SK-N-SH (cell line): ENCODE measurements around the gene MNX1. TPM values are rescaled to one million over a fixed set of nuclear protein-coding genes. Genes with fewer than 3 reads are reported as not detected.

Experiments
- CTCF ChIA-PET: fragments of 300-600, 350-600 bp; formaldehyde crosslinking; extraction: SDS; loops from one replicate; lab custom pipeline; 2021; lab: Yijun Ruan, JAX
- POLR2A ChIA-PET: fragments of 350-600 bp; sonication (Branson Sonifier 250); formaldehyde crosslinking; extraction: SDS; loops from one replicate; lab custom pipeline; 2020; ENCODE audit warnings: antibody characterized with exemption, inconsistent platforms; lab: Yijun Ruan, JAX
- DNase-seq: peaks from one replicate; pipeline ENCODE4 v3.0.0; 2012
- H2AFZ ChIP-seq: fragments of 200-600 bp; sonication (generic); 2 replicates; pipeline ENCODE4 v1.8.1; 2016; ENCODE audit warnings: antibody characterized with exemption, mild to moderate bottlenecking, low read depth
- H3F3A ChIP-seq: fragments of 200-600 bp; sonication (generic); replicated peaks from 2 replicates; pipeline ENCODE3; 2016; ENCODE audit warnings: antibody characterized with exemption, mild to moderate bottlenecking; ENCODE audit not compliant: insufficient read depth
- H3K27ac ChIP-seq, 2 experiments: fragments of 200-500 bp in 1 of 2; fragments of 200-600 bp in 1 of 2; sonication (Bioruptor generic) in 1 of 2; sonication (generic), shearing (Covaris generic) in 1 of 2; 2 replicates each; pipeline versions ENCODE4 v1.5.1 to v1.6.1; 2014 to 2016; ENCODE audit warnings: low read depth in 2 of 2, inconsistent platforms in 1 of 2, low read length in 1 of 2, mild to moderate bottlenecking in 1 of 2, mixed read lengths in 1 of 2
- H3K27me3 ChIP-seq: fragments of 200-600 bp; sonication (generic), shearing (Covaris generic); 2 replicates; pipeline ENCODE4 v1.6.1; 2016; ENCODE audit warnings: mixed run types; ENCODE audit not compliant: insufficient read depth
- H3K36me3 ChIP-seq, 2 experiments: fragments of 200-500 bp in 1 of 2; fragments of 200-600 bp in 1 of 2; sonication (Bioruptor generic) in 1 of 2; sonication (generic) in 1 of 2; replicated peaks in 1 of 2; 2 replicates each; pipeline versions ENCODE3 to v1.5.1; 2014 to 2016; ENCODE audit warnings: low read length in 1 of 2, mild to moderate bottlenecking in 1 of 2; ENCODE audit not compliant: insufficient read depth in 2 of 2, control insufficient read depth in 1 of 2
- H3K4me1 ChIP-seq, 2 experiments: fragments of 200-500 bp in 1 of 2; fragments of 200-600 bp in 1 of 2; sonication (Bioruptor generic) in 1 of 2; sonication (generic), shearing (Covaris generic) in 1 of 2; 2 replicates each; pipeline versions ENCODE4 v1.5.1 to v1.6.1; 2014 to 2016; ENCODE audit warnings: low read depth in 1 of 2, low read length in 1 of 2, mixed run types in 1 of 2; ENCODE audit not compliant: insufficient read depth in 2 of 2, control insufficient read depth in 1 of 2
- H3K4me2 ChIP-seq: fragments of 200-600 bp; sonication (generic), shearing (Covaris generic); 2 replicates; pipeline ENCODE4 v1.6.1; 2017; ENCODE audit warnings: mixed run types
- H3K4me3 ChIP-seq, 2 experiments: fragments of 200-500 bp in 1 of 2; fragments of 200-600 bp in 1 of 2; sonication (Bioruptor generic) in 1 of 2; sonication (generic), shearing (Covaris generic) in 1 of 2; 2 replicates each; pipeline versions ENCODE4 v1.5.1 to v1.8.1; 2014 to 2016; ENCODE audit warnings: low read depth in 2 of 2, inconsistent platforms in 1 of 2, low read length in 1 of 2, mild to moderate bottlenecking in 1 of 2, mixed read lengths in 1 of 2, moderate library complexity in 1 of 2
- H3K79me2 ChIP-seq: fragments of 200-600 bp; sonication (generic); 2 replicates; pipeline ENCODE4 v1.8.1; 2017; ENCODE audit warnings: mild to moderate bottlenecking; ENCODE audit not compliant: insufficient read depth
- H3K9ac ChIP-seq: fragments of 200-600 bp; sonication (generic); 2 replicates; pipeline ENCODE4 v1.6.1; 2017; ENCODE audit warnings: mixed run types
- H3K9me2 ChIP-seq: fragments of 200-600 bp; sonication (generic); 2 replicates; pipeline ENCODE4 v1.6.1; 2017; ENCODE audit warnings: mixed run types
- H3K9me3 ChIP-seq: fragments of 200-600 bp; sonication (generic); 2 replicates; pipeline ENCODE4 v1.6.1; 2017; ENCODE audit warnings: mixed run types, mild to moderate bottlenecking, moderate library complexity
- H4K20me1 ChIP-seq: fragments of 200-600 bp; sonication (generic); 2 replicates; pipeline ENCODE4 v1.6.1; 2017; ENCODE audit warnings: mild to moderate bottlenecking, mixed run types; ENCODE audit not compliant: insufficient read depth
- CHD2 ChIP-seq: fragments of 150-350 bp; IDR thresholded peaks from 2 replicates; pipeline ENCODE4 v1.6.1; 2018; ENCODE audit warnings: low read length; ENCODE audit not compliant: partially characterized antibody
- ELF1 ChIP-seq: IDR thresholded peaks from 2 replicates; pipeline ENCODE4 v1.4.0; 2012
- FOXJ3 ChIP-seq: sonication (generic); formaldehyde crosslinking; IDR thresholded peaks from 2 replicates; pipeline ENCODE4 v1.5.1; 2020; ENCODE audit warnings: mild to moderate bottlenecking, missing genetic modification reagents
- FOXM1 ChIP-seq: IDR thresholded peaks from 2 replicates; pipeline ENCODE4 v1.4.0; 2012; ENCODE audit warnings: low read depth, mild to moderate bottlenecking
- MEF2A ChIP-seq: IDR thresholded peaks from 2 replicates; pipeline ENCODE4 v1.4.0; 2012; ENCODE audit warnings: low read depth, borderline replicate concordance
- RFX5 ChIP-seq: IDR thresholded peaks from 2 replicates; pipeline ENCODE4 v1.6.1; 2012; ENCODE audit warnings: mild to moderate bottlenecking, improper control_type of control experiment, low read length
- TAF1 ChIP-seq: IDR thresholded peaks from 2 replicates; pipeline ENCODE4 v1.6.1; 2012; ENCODE audit warnings: low read depth, mild to moderate bottlenecking, low read length, moderate library complexity, borderline replicate concordance
- TEAD4 ChIP-seq: IDR thresholded peaks from 2 replicates; pipeline ENCODE4 v1.4.0; 2012; ENCODE audit warnings: mild to moderate bottlenecking, borderline replicate concordance; ENCODE audit not compliant: insufficient read depth
- YY1 ChIP-seq: IDR thresholded peaks from 2 replicates; pipeline ENCODE4 v1.4.0; 2012; ENCODE audit warnings: low read depth, mild to moderate bottlenecking
- WGBS: methylation state at CpG from one replicate; pipeline ENCODE4 v1.1.6; 2017; ENCODE audit warnings: low lambda C conversion rate; 5-methylcytosine and 5-hydroxymethylcytosine counted together
- polyA plus RNA-seq, 3 experiments: library from polyadenylated mRNA; depleted of rRNA; stranded (reverse); fragments of >200 nt; gene quantifications; 2 replicates each; pipeline ENCODE4 v1.2.3, GENCODE V29; 2012
- TF ChIP-seq, protein P1 (sequence below): IDR thresholded peaks from 2 replicates; pipeline ENCODE4; 2012
- TF ChIP-seq, protein P2 (sequence below): fragments of 200-600 bp; sonication (generic); IDR thresholded peaks from 2 replicates; pipeline ENCODE4 v1.6.1; 2017; ENCODE audit warnings: antibody characterized with exemption, mild to moderate bottlenecking, moderate library complexity
- TF ChIP-seq, protein P3 (sequence below): IDR thresholded peaks from 2 replicates; pipeline ENCODE4 v1.4.0; 2012; ENCODE audit warnings: low read depth, borderline replicate concordance

The MNX1 gene
- polyA plus RNA-seq, 1 of the 3 experiments (the other 2 are of a cell fraction), result not detected

DNA sequence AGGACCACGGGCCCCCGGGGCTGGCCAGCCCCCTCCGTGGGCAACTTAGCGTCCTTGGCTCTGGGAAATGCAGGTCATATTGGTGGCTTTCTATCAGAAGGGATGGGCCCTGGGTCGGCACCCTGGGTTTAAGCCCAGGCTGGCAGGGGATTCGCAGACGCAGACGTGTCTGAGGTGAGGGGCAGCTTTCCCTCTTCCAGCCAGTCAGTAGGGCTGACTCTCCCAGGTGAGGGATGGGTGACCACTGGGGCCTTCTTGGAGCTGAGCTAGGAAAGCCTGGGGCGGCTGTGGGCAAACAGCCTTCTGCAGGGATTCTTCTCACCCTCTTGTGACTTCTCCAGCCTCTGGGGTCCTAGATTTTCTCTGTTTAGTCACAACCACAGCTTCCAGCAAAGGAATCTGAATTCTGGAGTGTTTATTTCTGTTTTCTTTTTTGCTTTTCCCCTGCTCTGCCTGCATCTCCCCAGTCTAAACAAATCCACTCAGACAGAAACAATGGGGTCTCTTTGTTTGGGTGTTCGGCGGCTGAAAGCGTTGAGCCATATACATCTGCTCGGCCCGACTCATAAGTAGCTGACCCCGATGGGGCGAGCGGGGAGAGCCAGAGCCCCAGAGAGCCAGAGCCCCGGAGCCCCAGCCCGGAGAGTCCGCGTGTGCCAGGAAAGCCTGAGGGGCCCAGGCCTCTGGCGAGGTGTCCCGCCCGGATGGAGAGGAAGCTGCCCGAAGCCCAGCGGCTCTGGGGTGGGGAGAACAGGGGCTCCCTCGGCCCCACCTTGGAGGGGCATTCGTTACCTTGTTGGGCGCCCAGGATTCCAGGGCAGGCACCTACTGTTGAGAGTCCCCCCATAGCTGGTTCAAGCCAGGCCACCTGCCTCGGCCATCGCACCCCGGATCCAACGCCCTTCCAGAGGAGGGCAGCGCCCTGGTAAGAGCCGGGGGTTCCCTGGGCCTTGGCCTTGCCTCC is 2.0 kb downstream of the MNX1 start:
- H3F3A ChIP-seq, result peaks cover 3% of the 10 kb centered on the region
- H3K4me2 ChIP-seq, result no peak overlapping the region
- H3K9me3 ChIP-seq, result no peaks in the 10 kb centered on the region
- no peaks in the 10 kb centered on the region for H3K79me2 ChIP-seq
- peaks cover 20% of the 10 kb centered on the region for H4K20me1 ChIP-seq
- H3K27ac ChIP-seq, result no peak overlapping the region
- no peaks in the 10 kb centered on the region for H3K36me3 ChIP-seq
- peak; percentile 49 for DNase-seq
- no peaks in the 10 kb centered on the region for H3K9me2 ChIP-seq
- peaks cover 5 to 9% of the 10 kb centered on the region in 2 experiments; a peak in 3 of 4 replicates for H3K4me1 ChIP-seq
- no peak overlapping the region for H2AFZ ChIP-seq
- TF ChIP-seq MEF2A (no peak), FOXM1 (no peak), CHD2 (no peak), YY1 (no peak)
- TF ChIP-seq, protein P1, sequence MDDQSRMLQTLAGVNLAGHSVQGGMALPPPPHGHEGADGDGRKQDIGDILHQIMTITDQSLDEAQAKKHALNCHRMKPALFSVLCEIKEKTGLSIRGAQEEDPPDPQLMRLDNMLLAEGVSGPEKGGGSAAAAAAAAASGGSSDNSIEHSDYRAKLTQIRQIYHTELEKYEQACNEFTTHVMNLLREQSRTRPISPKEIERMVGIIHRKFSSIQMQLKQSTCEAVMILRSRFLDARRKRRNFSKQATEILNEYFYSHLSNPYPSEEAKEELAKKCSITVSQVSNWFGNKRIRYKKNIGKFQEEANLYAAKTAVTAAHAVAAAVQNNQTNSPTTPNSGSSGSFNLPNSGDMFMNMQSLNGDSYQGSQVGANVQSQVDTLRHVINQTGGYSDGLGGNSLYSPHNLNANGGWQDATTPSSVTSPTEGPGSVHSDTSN, result no peak
- TF ChIP-seq, protein P2, sequence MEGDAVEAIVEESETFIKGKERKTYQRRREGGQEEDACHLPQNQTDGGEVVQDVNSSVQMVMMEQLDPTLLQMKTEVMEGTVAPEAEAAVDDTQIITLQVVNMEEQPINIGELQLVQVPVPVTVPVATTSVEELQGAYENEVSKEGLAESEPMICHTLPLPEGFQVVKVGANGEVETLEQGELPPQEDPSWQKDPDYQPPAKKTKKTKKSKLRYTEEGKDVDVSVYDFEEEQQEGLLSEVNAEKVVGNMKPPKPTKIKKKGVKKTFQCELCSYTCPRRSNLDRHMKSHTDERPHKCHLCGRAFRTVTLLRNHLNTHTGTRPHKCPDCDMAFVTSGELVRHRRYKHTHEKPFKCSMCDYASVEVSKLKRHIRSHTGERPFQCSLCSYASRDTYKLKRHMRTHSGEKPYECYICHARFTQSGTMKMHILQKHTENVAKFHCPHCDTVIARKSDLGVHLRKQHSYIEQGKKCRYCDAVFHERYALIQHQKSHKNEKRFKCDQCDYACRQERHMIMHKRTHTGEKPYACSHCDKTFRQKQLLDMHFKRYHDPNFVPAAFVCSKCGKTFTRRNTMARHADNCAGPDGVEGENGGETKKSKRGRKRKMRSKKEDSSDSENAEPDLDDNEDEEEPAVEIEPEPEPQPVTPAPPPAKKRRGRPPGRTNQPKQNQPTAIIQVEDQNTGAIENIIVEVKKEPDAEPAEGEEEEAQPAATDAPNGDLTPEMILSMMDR, result no peak
- ChIA-PET CTCF (interaction anchor here (0.8 to 1.7 kb wide), 4 partner anchors 11 to 59 kb away, joined by 3 to 7 read pairs (median 4); partner anchors contain the start of gene NOM1), POLR2A (no interaction called here)
- peaks cover 96% of the 10 kb centered on the region for H3K27me3 ChIP-seq
- H3K9ac ChIP-seq, result no peak overlapping the region
- no peak overlapping the region for H3K4me3 ChIP-seq
- 35% methylated on average over 27 of the region's 35 CpGs for WGBS

DNA sequence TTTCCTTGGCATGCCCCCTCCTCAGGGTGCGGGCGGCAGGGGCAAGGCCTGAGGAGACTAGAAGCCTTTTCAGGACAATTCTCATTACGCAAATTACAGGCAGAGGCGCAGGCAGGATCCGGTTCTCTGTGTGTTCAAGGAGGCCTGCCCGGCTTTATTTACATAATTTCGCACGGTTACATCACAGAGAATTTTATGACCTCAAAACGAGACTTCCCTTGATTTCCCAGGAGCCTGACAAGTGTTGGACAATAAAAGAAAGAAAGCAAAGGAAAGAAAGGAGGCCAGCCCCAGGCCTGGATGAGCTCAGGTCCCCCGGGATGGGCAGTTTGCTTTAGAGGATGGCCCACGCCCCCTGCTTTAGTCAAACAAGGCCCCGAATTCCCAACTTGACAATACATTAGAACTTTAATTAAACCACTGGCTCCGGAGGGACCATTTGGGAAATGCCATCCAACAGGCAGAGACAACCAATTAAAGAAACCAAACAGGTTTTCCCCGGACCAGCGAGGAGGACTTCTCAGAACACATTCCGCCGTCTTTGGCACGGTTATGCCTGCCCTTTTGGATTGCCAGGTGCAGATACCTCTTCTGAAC is 2.9 kb downstream of the MNX1 start:
- Histone ChIP-seq H3K9me3 (no peaks in the 10 kb centered on the region), H4K20me1 (peaks cover 14% of the 10 kb centered on the region), H3K27ac (no peak overlapping the region), H3K27me3 (peaks cover 96% of the 10 kb centered on the region), H3K36me3 (no peaks in the 10 kb centered on the region), H3K79me2 (no peaks in the 10 kb centered on the region), H3K9me2 (no peaks in the 10 kb centered on the region), H3F3A (peaks cover 3% of the 10 kb centered on the region), H3K4me1 (peaks cover 10 to 13% of the 10 kb centered on the region in 2 experiments; a peak in 3 of 4 replicates), H3K9ac (no peak overlapping the region), H2AFZ (no peak overlapping the region), H3K4me3 (no peak overlapping the region), H3K4me2 (no peak overlapping the region)
- WGBS, result 19% methylated on average over 18 of the region's 18 CpGs
- CTCF ChIA-PET, result interaction anchor here (0.5 to 1.7 kb wide), 3 partner anchors 58 to 217 kb away, joined by 3 to 7 read pairs (median 4); partner anchors contain the start of gene NOM1
- TF ChIP-seq FOXJ3, result no peak
- TF ChIP-seq RFX5, result no peak
- no peak for TF ChIP-seq TAF1
- no peak for TF ChIP-seq ELF1
- TF ChIP-seq, protein P3, sequence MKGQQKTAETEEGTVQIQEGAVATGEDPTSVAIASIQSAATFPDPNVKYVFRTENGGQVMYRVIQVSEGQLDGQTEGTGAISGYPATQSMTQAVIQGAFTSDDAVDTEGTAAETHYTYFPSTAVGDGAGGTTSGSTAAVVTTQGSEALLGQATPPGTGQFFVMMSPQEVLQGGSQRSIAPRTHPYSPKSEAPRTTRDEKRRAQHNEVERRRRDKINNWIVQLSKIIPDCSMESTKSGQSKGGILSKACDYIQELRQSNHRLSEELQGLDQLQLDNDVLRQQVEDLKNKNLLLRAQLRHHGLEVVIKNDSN, result no peak
- no peak for TF ChIP-seq TEAD4
- POLR2A ChIA-PET, result no interaction called here
- DNase-seq, result no peak
